Heart left ventricle (tissue), 13 donors: Measurements from ENCODE around the gene P4HB.

Experiments
- CTCF ChIP-seq, 12 donors: fragments of 200-600 bp; sonication (generic) in 4 of 12; IDR thresholded peaks; one replicate each; pipeline versions ENCODE4 v1.5.0 to v1.8.0; 2018 to 2022; ENCODE audit warnings: antibody characterized with exemption in 12 of 12, mild to moderate bottlenecking in 5 of 12
- POLR2A ChIP-seq, 2 donors: fragments of 450-650 bp; IDR thresholded peaks; one replicate each; pipeline ENCODE4 v1.6.1; 2017; ENCODE audit warnings: antibody characterized with exemption in 2 of 2, mild to moderate bottlenecking in 2 of 2, moderate library complexity in 2 of 2
- donor health status: ischemic (EF 13 %, LVEDD 7.1; RV severe dilation, severe dysfunction).
- donor health status: DM: no; HTN: yes; CAD: no.
- donor health status: DM: no; HTN: no; CAD: no.
- donor health status: ischemic (EF 25% LVEDD 6.9; RV normal size, moderate dysfunction).
- donor health status: ischemic (EF 25% LVEDD 5.7; RV mildly dilated, moderate dysfunction).
- donor health status: ischemic (EF 35%, LVEDD 5.7; RV mildly dilated, moderate dysfunction).
- donor health status: nonischemic (EF 11% LVEDD 7.7; RV severe dilation, severe dysfunction).
- donor health status: DM: yes; HTN: yes; CAD: no.
- donor health status: PGD.
- donor health status: ischemic (EF 29% LVEDD 5.4; RV normal size, mild dysfunction).
- donor health status: nonischemic (EF 23%, LVEDD 6.1; RV moderate dilation, normal function).

DNA sequence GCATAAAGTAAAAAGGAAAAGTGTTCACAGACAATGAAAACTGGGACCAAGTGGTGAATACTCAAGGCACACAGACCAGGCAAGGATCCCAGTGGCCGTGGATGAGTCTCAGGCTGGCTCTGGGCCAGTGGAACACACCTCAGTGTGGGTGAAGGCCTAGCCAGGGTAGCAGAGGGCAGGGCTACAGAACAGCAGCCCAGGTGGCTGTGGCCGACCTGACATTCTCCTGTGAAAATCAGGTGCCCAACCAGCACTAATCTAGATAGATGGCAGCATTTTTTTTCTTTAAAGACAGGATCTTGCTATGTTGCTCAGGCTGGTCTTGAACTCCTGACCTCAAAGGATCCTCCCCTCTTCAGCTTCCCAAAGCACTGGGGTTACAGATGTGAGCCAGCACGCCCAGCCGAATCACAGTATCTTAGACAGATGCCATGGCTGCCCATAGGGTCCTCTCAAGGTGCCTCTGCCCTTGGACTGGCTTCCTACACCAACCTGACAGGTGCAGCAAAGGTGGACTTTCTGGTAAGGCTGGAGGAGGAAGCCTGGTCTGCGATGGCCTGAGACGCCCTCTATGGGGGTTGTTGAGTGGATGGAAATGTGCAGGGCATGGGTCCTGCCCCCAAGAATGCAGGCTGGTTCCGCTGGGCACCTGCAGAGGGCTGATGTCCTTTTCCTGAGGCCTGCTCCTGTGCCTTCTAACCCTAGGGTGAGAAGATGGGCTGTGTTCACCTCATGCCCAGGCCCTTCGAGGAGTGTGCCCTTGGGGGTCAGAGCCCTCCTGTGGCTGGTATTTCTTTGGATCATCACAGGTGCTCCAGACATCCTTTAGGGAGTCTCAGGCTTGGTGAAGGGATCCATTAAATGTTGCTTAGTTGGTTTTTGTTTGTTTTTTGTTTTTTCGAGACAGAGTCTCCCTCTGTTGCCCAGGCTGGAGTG lies 3.8 kb upstream of the P4HB start:
- TF ChIP-seq CTCF (IDR thresholded peaks at IDR 0.05) (no peak), POLR2A (IDR thresholded peaks at IDR 0.05) (no peak)
